Measurements from ENCODE around the gene AMH.

The AMH gene

DNA sequence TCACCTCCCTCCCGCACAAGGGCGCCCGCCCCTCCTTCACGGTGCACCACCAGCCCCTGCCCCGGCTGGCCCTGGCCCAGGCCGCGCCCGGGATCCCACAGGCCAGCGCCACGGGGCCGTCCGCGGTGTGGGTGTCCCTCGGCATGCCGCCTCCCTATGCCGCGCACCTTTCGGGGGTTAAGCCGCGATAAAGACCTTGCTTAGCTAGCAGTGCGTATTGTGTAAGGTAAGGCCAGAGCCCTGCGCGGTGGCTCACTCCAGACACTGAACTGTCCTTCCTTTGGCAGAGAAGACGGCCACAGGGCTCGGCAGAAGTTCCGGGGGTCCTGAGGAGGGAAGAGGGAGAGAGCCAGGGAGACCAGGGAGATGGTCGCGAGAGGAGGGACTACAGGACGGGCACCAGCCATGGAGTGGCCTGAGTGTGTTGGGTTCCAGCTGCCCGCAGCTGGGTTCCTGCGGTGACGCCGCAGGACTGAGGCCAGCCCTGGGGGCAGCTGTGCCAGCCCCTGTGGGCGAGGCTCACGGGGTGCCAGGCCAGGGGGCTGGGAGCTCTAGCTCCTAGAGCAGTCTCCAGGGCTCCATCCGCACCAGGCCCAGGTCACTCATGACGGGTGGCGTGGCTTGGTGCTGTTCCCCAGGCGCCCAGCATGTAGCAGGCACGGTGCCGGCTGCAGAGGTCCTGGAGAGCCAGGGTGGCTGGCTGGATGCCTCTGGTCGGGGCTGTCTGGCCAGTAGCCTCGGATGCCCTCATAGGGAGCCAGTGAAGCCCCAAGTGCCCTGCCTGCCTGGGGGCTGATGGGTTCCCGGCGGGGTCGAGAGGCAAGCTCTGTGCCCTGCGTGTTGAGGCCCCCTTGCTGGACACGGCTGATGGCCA, 20.7 kb upstream of the AMH start:
- peaks cover 0 to 6% (median 0%) of the 10 kb centered on the region in 11 experiments; a peak in 1 of 22 replicates for H3K27me3 ChIP-seq
- H3K4me2 ChIP-seq, result peak overlapping the region; percentile 54 to 94 (median 77); a peak in 21 of 22 replicates
- TF ChIP-seq Cebpa-rat (IDR thresholded peaks at IDR 0.05), result no peak
- H3K4me1 ChIP-seq, result peaks cover 40 to 100% (median 97%) of the 10 kb centered on the region in 10 experiments
- peak overlapping the region in 8 of 11 experiments; percentile 25 to 70 (median 50); a peak in 16 of 22 replicates for H3K9ac ChIP-seq
- peaks cover 89 to 100% (median 98%) of the 10 kb centered on the region in 11 experiments for H4K20me1 ChIP-seq
- H3K36me3 ChIP-seq, result peaks cover 74 to 88% (median 84%) of the 10 kb centered on the region in 11 experiments
- peak overlapping the region in 7 of 11 experiments; percentile 14 to 62 (median 48); a peak in 11 of 22 replicates for H3K27ac ChIP-seq
- H3K4me3 ChIP-seq, result peak overlapping the region in 1 of 10 experiments; percentile 34; a peak in 2 of 20 replicates
- no peaks in the 10 kb centered on the region for H3K9me3 ChIP-seq (replicated peaks in 1 of 11)

DNA sequence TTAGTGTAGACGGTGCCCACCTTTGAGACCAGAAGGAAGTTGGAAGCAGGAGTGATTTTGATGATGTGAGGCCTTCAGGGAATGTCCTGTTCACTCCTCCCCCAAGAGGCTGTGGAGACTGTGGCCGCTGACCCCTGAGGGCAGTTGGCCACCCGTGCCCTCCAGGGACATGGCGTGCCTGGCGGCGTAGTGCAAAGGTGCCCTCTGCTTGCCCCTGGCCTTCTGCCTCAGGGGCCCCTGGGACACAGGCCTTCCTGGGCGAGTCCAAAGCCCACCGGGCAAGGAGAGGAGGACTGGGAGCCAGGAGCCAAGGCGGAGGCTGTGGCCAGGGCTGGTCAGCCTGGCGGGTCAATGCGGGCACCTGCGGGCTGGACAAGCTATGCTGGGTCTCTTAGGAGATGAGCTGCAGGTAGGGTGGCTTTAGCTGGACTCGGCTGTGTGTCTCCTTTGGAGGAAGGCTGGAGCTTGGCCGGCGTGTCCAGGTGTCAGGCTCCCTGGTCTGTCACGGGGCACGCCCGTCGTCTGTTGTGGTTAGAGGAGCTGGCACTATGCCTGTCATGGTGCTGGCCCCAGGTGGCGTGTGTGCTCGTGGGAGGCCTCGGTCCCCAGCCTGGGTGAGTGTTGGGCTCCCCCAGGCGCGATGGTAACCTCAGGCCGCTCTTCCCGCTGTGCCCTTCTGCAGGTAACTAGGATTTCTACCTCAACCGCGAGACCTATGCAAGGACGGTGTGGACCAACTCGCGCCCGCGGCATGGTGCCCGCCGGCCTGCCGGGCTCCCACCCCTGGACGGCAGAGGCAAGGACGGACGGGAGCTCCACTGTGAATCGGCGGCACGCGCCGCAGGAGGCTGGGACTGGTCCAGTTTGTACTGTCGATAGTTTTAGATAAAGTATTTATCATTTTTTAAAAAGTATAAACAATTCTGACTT, 19.8 kb upstream of the AMH start:
- Histone ChIP-seq H3K27ac (peak overlapping the region in 6 of 11 experiments; percentile 10 to 62 (median 48); a peak in 10 of 22 replicates), H3K9me3 (replicated peaks in 1 of 11) (no peaks in the 10 kb centered on the region), H3K36me3 (peaks cover 81 to 95% (median 93%) of the 10 kb centered on the region in 11 experiments), H3K4me3 (no peak overlapping the region), H3K27me3 (no peaks in the 10 kb centered on the region), H3K9ac (peak overlapping the region in 6 of 11 experiments; percentile 11 to 70 (median 62); a peak in 11 of 22 replicates), H3K4me2 (peak overlapping the region in 9 of 11 experiments; percentile 9 to 94 (median 79); a peak in 15 of 22 replicates), H4K20me1 (peaks cover 92 to 100% (median 99%) of the 10 kb centered on the region in 11 experiments), H3K4me1 (peaks cover 42 to 100% (median 97%) of the 10 kb centered on the region in 10 experiments)
- TF ChIP-seq Cebpa-rat (IDR thresholded peaks at IDR 0.05), result no peak

DNA sequence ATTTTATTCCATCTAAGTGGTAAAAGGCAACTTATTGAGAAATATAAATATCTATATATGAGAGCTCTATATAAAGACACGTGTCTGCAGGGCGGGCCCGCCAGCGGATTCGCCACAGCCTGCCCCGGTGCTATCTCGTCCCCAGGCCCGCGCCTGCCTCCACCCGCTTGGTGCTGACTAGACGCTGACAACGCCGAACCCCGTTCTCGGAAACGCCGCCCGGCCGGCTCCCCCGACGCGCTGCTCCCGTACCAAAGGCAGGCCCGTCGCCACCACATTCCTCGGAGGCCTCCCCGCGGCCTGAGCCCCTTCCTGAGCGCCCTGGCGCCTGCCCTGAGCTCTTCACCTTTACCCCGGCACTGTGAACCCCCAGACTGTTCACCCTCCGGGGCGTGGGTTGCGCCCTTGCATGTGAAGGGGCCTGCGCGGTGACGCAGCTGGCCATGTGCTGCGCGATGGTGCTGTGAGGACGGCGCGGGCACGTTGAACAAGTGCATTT, 19.0 kb upstream of the AMH start:
- H3K27ac ChIP-seq, result peak overlapping the region in 1 of 11 experiments; percentile 55; a peak in 1 of 22 replicates
- peaks cover 76 to 93% (median 88%) of the 10 kb centered on the region in 11 experiments for H3K36me3 ChIP-seq
- H3K4me2 ChIP-seq, result peak overlapping the region in 7 of 11 experiments; percentile 58 to 94 (median 80); a peak in 10 of 22 replicates
- peaks cover 49 to 100% (median 97%) of the 10 kb centered on the region in 10 experiments for H3K4me1 ChIP-seq
- TF ChIP-seq Cebpa-rat (IDR thresholded peaks at IDR 0.05), result no peak
- H3K9ac ChIP-seq, result peak overlapping the region in 5 of 11 experiments; percentile 28 to 67 (median 57); a peak in 6 of 22 replicates
- peaks cover 92 to 100% (median 99%) of the 10 kb centered on the region in 11 experiments for H4K20me1 ChIP-seq
- no peaks in the 10 kb centered on the region for H3K27me3 ChIP-seq
- H3K4me3 ChIP-seq, result no peak overlapping the region
- H3K9me3 ChIP-seq (replicated peaks in 1 of 11), result no peaks in the 10 kb centered on the region

DNA sequence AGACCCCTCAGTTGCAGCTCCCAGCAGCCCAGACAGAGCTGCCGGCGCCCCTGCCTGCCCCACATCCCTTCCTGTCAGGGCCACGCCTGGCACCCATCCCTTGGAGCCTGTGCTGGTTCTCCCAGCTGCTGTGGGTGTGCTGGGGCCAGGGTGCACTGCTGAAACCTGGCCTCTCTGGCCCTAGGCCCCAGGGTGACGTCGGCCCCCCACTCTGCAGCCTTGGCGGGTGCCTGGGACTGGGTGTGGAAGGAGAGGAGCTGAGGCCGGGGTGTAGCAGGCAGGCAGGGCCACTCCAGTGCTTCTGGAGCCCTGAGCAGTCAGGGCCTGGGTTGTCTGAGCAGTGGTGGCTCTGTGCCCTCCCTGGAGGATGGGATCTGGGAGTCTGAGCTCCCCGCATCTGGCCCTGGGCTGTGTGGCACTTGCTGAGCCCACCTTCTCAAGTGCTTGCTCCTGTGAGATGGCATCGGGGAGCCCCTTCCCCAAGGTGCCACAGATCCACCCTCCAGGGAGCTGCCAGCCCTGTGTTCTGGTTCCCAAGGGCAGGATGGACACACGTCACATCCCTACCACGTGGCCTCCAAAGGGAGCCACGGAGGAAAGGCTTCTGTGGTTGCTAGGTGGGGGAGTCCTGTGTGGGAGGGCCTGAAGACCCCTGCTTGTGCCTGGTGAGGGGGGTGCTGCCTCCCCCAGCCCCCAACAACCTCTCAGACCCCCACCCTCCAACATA, 18.2 kb upstream of the AMH start:
- Histone ChIP-seq H3K9ac (peak overlapping the region in 10 of 11 experiments; percentile 15 to 67 (median 54); a peak in 17 of 22 replicates), H3K4me1 (peaks cover 52 to 93% (median 91%) of the 10 kb centered on the region in 10 experiments), H3K9me3 (replicated peaks in 1 of 11) (no peaks in the 10 kb centered on the region), H3K27ac (peak overlapping the region in 7 of 11 experiments; percentile 16 to 60 (median 32); a peak in 10 of 22 replicates), H3K4me3 (no peak overlapping the region), H3K4me2 (peak overlapping the region; percentile 6 to 94 (median 63); a peak in 21 of 22 replicates), H3K36me3 (peaks cover 67 to 84% (median 79%) of the 10 kb centered on the region in 11 experiments), H3K27me3 (no peaks in the 10 kb centered on the region), H4K20me1 (peaks cover 83 to 98% (median 94%) of the 10 kb centered on the region in 11 experiments)
- TF ChIP-seq Cebpa-rat (IDR thresholded peaks at IDR 0.05), result no peak

DNA sequence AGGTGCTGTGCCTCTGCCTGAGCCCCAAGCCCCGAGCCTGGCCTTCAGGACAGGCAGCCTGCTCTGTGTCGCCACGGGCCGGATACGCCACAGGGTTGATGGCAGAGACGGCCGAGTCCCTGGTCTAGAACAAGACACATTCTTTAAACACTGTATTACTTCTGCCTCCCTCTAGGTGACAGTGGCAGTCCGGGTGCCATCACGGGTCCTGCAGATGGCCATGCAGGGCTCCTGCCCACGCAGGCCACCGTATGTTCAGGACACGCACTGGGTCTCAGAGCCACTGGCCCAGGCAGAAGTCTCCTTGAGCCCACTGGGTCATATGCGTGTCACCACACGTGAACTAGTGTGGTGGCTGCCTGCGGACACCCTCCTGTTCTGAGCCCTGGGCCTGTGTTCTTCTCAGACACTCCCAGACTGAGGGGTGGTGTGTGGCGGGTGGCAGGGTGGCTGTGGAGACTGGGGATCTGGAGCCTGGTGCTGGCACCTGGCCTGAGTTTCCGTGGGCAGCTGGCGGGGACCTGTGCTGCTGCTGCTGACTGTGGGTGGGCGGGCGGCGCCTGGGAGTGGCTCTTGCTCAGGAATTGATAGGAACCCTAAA, 17.4 kb upstream of the AMH start:
- H3K36me3 ChIP-seq, result peaks cover 60 to 76% (median 72%) of the 10 kb centered on the region in 11 experiments
- H3K9me3 ChIP-seq (replicated peaks in 1 of 11), result no peaks in the 10 kb centered on the region
- no peak overlapping the region for H3K4me3 ChIP-seq
- peak overlapping the region in 9 of 11 experiments; percentile 20 to 67 (median 56); a peak in 14 of 22 replicates for H3K9ac ChIP-seq
- peak overlapping the region; percentile 6 to 94 (median 63); a peak in 18 of 22 replicates for H3K4me2 ChIP-seq
- peak overlapping the region in 7 of 11 experiments; percentile 16 to 60 (median 32); a peak in 9 of 22 replicates for H3K27ac ChIP-seq
- H3K4me1 ChIP-seq, result peaks cover 52 to 86% (median 84%) of the 10 kb centered on the region in 10 experiments
- H3K27me3 ChIP-seq, result no peaks in the 10 kb centered on the region
- H4K20me1 ChIP-seq, result peaks cover 76 to 90% (median 87%) of the 10 kb centered on the region in 11 experiments
- TF ChIP-seq Cebpa-rat (IDR thresholded peaks at IDR 0.05), result no peak

DNA sequence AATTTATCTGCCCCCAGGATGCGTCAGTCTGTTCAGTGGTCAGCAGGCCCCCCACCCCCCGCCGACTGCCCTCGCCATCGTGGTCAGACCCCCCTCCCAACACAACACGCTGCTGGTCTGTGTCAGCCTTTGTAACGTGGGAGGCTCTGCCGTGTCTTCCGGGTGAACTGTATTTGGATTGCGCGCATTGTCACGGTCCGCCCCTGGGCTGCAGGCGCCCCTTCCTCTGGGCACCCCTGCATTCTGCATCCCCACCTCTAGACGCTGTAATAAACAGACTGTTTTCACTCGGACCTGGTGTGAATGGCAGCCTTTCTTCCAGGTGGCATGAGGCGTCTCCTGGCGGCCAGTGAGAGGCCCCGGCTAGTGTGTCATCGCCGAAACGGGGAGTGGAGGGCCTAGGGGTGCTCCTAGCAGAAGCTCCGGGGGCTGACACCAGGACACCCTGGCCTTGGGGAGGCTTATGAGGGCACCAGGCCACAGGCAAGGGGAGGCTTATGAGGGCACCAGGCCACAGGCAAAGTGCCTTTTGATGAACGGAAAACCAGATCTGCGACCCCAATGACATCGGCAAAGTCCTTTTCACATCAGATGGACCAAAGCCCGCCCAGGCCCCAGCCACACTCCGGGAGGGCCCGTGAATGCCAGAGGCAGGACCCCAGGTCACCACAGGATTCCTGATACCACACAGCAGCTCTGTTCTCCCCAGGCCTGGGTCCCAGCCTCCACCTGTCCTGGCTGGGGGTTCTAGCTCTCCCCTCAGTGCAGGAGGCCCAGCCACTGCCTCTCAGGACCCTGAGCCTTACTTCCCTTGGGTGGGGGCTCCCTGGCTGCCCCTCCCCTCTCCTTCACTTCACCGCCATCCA, 16.6 kb upstream of the AMH start:
- H3K4me1 ChIP-seq, result peaks cover 51 to 82% (median 81%) of the 10 kb centered on the region in 10 experiments
- H4K20me1 ChIP-seq, result peaks cover 71 to 90% (median 83%) of the 10 kb centered on the region in 11 experiments
- H3K27me3 ChIP-seq, result no peaks in the 10 kb centered on the region
- no peak overlapping the region for H3K4me3 ChIP-seq
- peak overlapping the region in 10 of 11 experiments; percentile 95 to 100 (median 98); a peak in 17 of 22 replicates for H3K4me2 ChIP-seq
- no peaks in the 10 kb centered on the region for H3K9me3 ChIP-seq (replicated peaks in 1 of 11)
- H3K9ac ChIP-seq, result peak overlapping the region in 9 of 11 experiments; percentile 1 to 98 (median 55); a peak in 14 of 22 replicates
- peaks cover 57 to 73% (median 67%) of the 10 kb centered on the region in 11 experiments for H3K36me3 ChIP-seq
- H3K27ac ChIP-seq, result peak overlapping the region in 4 of 11 experiments; percentile 4 to 60 (median 39); a peak in 7 of 22 replicates
- no peak for TF ChIP-seq Cebpa-rat (IDR thresholded peaks at IDR 0.05)

Data from BLaER1 treated with 17β-estradiol and CSF1 and Interleukin-3, amounts not matched to agents 10 nM and 100 nM (cell line).